HG02973 (cell line): ENCODE data around the gene MFSD11.
A peak's percentile ranks its signal among the peaks of the same experiment; 100 is the strongest.
"Not testable (repeated sequence)": the region's sequence is repeated elsewhere in the genome, so short reads cannot be mapped to it uniquely, and the experiment has no call there.

Source experiments
- ATAC-seq: cut with Tn5 transposase; IDR thresholded peaks from one replicate; pipeline ENCODE4 v1.9.1; 2021; ENCODE audit warnings: moderate library complexity; ENCODE audit not compliant: unreplicated experiment

Gene MFSD11

GRCh38 chr17:76707985-76708807 lies 29.7 kb upstream of the MFSD11 start:
- no peak for ATAC-seq

- no peak for ATAC-seq
Observed at GRCh38 chr17:76709077-76709950, 28.6 kb upstream of the MFSD11 start.

DNA sequence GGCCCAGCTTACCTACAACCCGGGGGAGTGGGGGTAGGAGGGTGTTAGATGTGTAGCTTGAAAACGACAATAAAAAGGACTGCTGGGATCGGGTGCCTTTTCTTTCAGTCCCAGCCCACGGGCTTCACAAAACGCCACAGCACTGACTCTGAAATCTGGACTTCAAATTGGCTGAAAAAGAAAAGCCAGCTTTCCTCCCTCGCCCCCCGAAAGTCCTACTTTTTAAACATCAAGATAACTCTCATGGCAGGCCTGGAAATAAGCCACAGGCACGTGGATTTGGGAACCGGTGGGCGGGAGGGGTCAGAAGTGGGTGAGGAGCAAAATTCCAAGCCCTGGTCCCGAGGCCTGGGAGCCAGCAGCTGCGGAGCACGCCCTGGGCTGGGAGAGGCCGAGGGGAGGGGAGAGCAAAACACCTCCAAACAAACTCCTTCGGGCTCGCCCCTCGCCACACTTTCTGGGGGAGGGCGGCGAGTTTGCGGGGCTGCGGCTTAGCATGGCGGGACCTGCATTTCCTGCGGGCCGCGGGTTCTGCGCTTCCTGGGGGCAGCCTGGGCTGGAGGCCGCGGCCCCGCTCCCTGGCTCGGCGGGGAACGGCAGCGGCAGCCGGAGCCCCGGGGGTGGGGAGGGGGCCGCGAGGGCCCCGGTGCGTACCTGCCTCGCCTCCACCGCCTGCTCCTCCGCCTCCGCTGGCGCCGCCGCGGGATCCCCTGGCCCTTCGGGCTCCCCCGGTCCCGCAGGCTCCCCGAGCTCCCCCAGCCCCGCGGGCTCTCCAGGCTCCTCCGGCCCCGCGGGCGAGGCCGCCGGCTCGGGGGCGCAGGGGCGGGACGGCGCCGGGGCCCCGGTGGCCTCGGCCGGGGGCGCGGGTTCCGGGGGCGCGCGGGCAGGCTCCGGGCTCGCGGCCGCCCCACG lies 27.7 kb upstream of the MFSD11 start:
- not testable (repeated sequence) for ATAC-seq

DNA sequence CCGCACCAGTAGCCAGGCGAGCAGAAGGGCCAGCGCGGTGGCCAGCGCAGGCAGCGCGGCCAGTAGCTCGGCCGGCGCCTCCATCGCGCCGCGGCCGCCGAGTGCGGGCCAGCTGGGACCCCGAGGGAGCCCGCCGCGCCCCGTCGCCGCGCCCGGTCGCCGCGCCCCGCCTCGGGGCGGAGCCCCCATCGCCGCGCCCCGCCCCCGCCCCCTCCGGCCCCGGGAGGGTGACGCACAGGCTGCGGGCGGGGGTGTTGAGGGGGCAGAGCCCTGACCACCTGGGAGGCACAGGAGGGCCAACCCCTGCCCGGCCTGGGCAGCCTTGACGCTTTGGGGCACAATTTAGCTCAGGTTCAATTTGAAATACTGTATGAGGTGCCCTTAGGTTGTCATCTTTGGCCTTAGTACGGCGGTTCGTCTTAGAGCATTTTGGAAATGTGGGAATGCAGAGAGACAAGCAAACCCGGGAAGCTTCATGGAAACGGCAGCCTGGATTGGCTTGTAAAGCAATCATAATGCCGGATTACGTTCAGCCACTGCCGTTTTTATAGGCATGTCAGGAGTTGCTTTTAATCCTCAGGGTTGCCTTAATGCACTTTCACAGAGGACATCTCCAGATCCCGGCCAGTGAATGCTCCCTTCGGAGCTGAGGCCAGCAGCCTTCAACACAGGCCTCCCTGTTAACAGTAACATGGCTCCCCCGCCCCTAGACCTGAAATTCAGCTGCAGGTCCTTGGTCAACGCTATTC lies 26.9 kb upstream of the MFSD11 start, which contains the start of gene MXRA7:
MXRA7 (minus strand) TSS at position 103 of the 749 bp plus-strand sequence; CDS start at position 84, 19 bp downstream.
- no peak for ATAC-seq

- ATAC-seq, result not testable (repeated sequence)
Observed at GRCh38 chr17:76712321-76712720, 25.6 kb upstream of the MFSD11 start.

DNA sequence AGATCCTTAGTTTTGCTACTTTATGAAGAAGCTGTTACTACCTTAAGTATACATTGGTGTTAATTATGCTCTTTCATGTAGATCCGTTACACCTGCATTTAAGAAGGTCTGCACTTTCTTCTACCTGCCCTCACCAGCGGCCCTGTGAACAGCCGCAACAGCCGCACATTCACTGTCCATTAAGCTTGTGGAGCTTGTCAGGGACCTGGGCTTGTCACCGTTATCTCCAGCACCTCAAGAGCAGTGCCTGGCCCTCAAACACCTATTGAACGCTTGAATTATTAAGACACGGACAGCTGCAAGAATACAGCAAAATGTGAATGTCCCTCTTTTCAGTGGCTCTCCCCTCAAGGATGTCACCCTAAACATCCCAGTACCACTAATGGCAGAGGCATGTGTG lies 24.2 kb upstream of the MFSD11 start:
- no peak for ATAC-seq

DNA sequence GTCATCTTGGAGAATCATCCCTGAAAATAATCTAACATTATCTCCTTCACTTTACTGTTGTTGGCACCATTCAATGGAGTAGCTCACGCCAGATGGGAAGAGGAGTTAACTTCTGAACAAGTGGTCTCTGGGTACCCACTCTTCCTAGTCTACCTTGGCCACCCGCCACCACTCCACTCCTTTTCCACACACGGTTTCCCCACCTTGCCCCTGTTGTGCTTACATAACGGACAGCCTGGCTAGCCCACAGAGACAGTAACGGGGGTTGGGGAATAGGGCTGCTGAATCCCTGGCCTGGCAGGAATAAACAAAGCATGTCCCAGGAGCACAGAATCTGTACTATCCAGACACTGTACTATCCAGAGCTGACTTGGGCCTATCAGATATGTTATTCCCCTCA lies 23.6 kb upstream of the MFSD11 start:
- no peak for ATAC-seq

DNA sequence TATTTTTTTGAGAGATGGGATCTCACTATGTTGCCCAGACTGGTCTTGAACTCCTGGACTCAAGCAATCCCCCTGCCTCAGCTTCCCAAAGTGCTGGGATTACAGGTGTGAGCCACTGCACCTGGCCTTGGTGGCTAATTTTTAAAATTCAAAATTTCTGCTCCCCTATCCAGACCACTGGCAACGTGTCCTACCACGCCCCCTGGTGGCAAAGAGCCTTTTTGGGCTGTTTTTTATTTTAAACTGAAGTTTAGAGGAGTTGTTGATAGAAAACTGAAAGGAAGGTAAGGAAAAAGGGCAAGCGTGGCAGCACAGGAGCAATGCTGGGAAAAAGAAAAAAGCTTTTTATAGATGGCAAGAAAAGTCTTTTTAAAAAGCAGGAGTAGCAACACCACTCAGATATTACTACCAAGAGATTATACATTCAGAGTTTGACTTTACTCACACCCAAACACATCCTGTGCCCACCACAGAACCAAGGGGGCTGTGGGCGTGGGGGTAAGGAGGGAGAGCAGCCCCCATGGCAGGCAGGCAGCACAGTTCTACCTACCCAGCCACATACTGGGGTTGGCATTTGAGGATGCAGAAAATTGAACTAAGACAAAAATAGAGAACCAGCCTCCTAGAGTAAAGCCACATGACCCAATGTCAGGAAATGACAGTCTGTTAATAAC lies 23.0 kb upstream of the MFSD11 start:
- no peak for ATAC-seq

- no peak for ATAC-seq
Observed at GRCh38 chr17:76715496-76715830, 22.5 kb upstream of the MFSD11 start.

DNA sequence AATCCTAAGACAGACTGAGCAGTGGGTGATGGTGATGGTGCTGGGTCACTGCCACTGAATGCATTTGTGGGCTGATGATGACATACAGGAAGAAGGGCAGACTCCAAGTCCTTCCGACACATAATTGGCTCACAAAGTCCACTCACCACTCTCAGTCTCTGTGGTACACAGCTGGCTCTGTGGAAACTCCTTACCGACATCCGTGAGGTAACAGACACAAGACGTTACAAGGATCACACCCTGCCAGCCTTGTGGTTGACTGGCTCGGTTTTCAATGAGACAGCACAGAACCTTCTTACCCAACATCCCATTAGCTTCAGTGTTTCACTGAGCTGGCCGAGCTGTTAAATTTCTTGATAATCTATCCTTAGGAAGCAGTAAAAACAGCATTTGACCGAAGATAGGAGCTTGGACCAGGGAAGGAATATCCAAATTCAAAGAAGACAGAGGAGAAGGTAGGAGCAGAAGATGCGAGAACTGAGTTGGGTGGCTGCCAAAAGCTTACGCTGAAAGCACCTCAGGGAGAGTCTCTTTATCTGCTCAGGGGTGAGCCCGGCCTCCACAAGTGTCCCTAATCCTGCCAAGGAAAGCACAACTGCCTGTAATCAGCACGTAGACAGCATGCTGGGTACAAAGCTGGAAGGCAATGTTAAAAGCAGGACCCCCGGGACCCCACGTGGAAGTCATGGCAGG lies 21.6 kb upstream of the MFSD11 start:
- no peak for ATAC-seq

GRCh38 chr17:76716839-76717215 lies 21.1 kb upstream of the MFSD11 start:
- ATAC-seq, result no peak

- no peak for ATAC-seq
Observed at GRCh38 chr17:76718516-76718915, 19.4 kb upstream of the MFSD11 start.

DNA sequence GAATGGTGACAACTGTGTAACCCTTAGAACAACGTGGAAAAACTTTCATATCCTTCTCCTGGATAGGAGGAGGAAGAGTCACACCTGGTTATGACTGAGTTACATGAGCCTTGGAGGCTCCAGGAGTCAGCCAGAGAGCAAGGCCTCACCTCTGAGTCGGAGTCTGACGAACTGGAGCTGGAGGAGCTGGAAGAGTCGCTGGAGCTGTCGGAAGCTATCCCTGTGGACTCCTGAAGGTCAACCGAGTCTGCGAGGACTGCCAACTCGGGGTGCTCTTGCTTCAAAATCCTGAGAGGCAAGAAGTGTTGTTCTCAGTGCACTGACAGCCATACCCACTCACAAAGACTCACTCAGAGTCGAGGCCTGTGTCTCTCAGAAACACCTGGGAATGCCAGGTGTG lies 17.7 kb upstream of the MFSD11 start:
- ATAC-seq, result no peak

GRCh38 chr17:76720941-76721340 lies 17.0 kb upstream of the MFSD11 start:
- no peak for ATAC-seq

- ATAC-seq, result no peak
Observed at GRCh38 chr17:76721463-76721862, 16.5 kb upstream of the MFSD11 start.

GRCh38 chr17:76722279-76722678 lies 15.6 kb upstream of the MFSD11 start:
- ATAC-seq, result no peak

GRCh38 chr17:76722977-76723376 lies 14.9 kb upstream of the MFSD11 start:
- not testable (repeated sequence) for ATAC-seq

GRCh38 chr17:76723812-76724211 lies 14.1 kb upstream of the MFSD11 start:
- no peak for ATAC-seq

- ATAC-seq, result peak; percentile 24
Observed at GRCh38 chr17:76725580-76726230, 12.2 kb upstream of the MFSD11 start.
